AG04449 (cell line): ENCODE data around the gene SV2C.

Experiments
- CTCF ChIA-PET: fragments of 350-600 bp; formaldehyde crosslinking; extraction: SDS; loops from one replicate; lab custom pipeline; 2021; ENCODE audit warnings: antibody characterized with exemption; lab: Yijun Ruan, JAX
- POLR2A ChIA-PET: fragments of 400-600, 350-600 bp; formaldehyde crosslinking; extraction: SDS; loops from one replicate; lab custom pipeline; 2020; ENCODE audit warnings: antibody characterized with exemption, inconsistent platforms; lab: Yijun Ruan, JAX
- DNase-seq: peaks from one replicate; pipeline ENCODE4 v3.0.0-alpha.2; 2010; ENCODE audit warnings: low read depth, low spot score
- H3K4me3 ChIP-seq: 2 replicates; pipeline ENCODE4 v1.5.1; 2011; ENCODE audit warnings: low read depth, mild to moderate bottlenecking, control low read depth, low read length
- TF ChIP-seq, protein P1 (sequence below): IDR thresholded peaks from one replicate; pipeline ENCODE4 v1.5.1; 2011; ENCODE audit warnings: mild to moderate bottlenecking, moderate library complexity, low read length, control low read depth, inconsistent platforms; ENCODE audit not compliant: insufficient read depth; ENCODE audit errors: missing control alignments

The SV2C gene

DNA sequence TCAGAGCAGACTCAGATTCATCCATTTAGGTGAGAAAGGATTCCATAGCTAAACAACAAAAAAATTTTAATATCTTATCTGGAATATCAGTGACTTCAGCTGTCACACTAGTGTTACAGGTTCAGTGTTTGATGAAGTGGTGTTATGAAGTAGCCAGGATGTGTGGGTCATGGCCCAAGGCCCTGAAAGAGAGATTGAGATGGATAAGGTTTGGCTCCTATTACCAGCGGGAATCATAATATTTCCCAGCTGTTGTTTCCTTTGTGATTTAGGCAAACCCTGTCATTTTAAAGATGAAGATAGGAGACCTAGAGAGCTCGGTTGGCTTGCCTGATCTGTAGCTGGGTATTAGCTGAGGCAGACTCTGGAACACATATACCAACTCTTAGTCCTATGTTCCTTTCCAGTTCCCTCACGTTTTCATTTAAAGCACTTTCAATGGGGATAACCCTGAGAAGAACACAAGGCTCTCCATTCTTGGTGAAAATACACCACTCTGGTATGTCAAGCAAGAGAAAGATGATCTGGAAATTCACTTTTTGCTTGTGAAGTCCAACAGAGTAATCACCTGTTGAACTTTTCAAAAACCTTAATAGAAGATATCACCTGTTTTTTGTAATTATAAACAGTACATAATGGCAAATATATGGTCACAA is 54.8 kb downstream of the SV2C start:
- TF ChIP-seq, protein P1, sequence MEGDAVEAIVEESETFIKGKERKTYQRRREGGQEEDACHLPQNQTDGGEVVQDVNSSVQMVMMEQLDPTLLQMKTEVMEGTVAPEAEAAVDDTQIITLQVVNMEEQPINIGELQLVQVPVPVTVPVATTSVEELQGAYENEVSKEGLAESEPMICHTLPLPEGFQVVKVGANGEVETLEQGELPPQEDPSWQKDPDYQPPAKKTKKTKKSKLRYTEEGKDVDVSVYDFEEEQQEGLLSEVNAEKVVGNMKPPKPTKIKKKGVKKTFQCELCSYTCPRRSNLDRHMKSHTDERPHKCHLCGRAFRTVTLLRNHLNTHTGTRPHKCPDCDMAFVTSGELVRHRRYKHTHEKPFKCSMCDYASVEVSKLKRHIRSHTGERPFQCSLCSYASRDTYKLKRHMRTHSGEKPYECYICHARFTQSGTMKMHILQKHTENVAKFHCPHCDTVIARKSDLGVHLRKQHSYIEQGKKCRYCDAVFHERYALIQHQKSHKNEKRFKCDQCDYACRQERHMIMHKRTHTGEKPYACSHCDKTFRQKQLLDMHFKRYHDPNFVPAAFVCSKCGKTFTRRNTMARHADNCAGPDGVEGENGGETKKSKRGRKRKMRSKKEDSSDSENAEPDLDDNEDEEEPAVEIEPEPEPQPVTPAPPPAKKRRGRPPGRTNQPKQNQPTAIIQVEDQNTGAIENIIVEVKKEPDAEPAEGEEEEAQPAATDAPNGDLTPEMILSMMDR = no peak
- H3K4me3 ChIP-seq = no peak overlapping the region
- ChIA-PET CTCF (interaction anchor here (1.3 kb wide), 1 partner anchor 9 kb away, joined by 3 read pairs; no protein-coding TSS in a partner anchor), POLR2A (no interaction called here)
- DNase-seq = no peak

DNA sequence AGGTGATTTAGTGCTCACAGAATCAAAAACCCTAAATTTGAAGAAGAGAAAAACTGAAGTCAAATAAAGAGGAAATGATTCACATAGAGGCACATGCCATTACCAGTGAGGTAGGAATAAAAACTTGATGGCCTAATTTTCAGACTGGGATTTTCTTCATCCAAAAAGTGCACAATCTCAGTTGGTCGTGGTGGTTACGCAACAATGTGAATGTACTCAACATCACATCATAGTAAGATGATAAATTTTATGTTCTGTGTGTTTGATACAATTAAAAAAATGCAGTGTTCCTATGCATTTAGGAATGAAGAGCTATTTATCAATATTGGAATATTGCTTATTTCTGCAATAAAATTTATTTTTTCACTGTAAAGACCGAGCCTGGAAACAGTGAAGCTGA is 60.7 kb downstream of the SV2C start:
- CTCF ChIA-PET = no interaction called here
- DNase-seq = no peak

DNA sequence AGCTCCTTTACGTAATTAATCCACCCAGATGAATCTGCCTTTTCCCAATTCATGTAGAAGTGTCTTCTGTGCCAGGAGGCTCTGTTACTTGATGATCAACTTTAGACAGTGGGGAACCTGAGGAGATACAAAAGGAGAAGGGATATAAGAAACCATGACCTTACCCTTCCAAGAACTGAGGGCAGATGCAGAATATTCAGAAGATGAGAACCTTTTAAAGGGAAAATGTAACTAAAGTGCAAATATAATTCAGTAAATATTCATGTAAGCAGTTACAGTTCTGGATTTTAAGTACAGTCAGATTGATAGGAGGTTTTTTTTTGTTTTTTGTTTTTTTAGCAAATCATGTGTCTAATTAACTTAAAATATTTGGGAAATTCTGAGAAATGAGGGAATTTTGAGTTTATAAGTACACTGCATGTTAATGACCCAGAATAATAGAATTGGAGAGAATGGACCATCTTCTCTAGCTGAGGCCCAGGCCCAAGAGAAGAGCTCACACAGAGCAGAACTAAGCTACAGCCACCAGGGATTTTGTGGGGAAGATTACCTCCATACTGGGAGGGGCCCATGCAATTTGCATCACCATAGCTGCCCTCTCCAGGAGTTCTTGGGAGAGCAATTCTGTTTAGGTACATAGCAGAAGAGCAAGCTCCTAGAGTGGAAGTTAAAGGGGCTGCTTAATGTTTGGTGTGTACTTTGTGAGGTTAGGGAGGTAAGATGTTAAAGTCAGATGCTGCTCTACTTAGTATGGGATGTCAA is 61.5 kb downstream of the SV2C start:
- DNase-seq = no peak
- TF ChIP-seq, protein P1 = no peak
- no peak overlapping the region for H3K4me3 ChIP-seq
- ChIA-PET POLR2A (no interaction called here), CTCF (no interaction called here)

More for the DNA sequence above, 60.7 kb downstream of the SV2C start:
- POLR2A ChIA-PET = no interaction called here
- TF ChIP-seq, protein P1 = no peak
- H3K4me3 ChIP-seq = no peak overlapping the region

DNA sequence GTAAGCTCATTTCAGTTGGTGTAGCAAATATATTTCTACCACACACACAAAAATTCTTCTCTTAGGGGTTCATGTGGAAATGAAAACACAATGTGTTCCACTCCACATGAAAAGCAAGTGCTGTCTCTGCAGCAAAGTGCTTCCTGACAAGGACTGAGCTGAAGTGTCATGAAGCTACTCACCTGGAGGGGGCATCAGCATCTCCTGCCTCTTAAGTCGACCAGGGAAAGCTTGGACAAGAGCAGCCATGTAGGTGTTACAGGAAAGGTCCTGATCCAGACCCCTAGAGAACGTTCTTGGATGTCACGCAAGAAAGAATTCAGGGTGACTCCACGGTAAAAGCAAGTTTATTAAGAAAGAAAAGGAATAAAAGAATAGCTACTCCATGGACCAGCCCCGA is 62.8 kb downstream of the SV2C start:
- DNase-seq = no peak
- ChIA-PET CTCF (interaction anchor here (1.4 kb wide), 1 partner anchor 9 kb away, joined by 3 read pairs; no protein-coding TSS in a partner anchor), POLR2A (no interaction called here)
- H3K4me3 ChIP-seq = no peak overlapping the region
- TF ChIP-seq, protein P1 = no peak

DNA sequence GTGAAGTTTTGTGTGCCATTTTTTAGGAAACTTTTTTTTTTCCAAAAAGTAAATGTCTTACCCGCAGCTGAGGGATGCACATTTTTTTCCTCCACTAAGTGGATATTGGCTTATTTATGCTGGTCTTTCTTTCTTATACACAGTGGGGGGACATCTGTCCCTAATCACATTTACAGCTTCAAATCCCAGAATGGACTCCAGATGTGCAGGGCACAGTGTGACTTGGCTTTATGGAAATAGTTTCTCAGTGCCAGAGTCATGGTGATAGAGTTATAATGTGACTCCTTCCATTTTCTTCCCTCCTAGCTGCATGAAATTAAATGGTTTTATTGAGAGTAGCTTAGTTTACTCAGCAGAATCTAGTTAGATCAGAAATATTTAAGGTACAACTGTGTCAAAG is 66.5 kb downstream of the SV2C start:
- TF ChIP-seq, protein P1 = no peak
- no peak for DNase-seq
- POLR2A ChIA-PET = no interaction called here
- no peak overlapping the region for H3K4me3 ChIP-seq
- CTCF ChIA-PET = no interaction called here

DNA sequence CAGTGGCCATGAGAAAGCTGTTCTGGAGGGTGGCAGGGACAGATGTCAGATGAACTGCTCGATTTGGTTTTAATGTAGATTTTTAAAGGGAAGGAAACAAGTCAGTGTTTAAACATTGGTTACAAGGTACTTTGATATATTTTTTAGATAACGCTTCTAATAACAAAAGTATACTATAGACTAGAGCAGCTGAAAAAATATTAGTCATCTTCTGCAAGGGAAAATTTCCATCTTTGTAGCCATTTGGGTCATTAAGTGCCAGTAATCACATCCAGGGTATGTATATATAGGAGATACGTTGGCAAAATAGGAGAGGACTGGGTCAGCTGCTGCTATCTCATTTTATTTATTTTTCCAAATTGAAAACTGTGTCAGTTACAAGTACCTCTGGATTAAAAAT is 69.0 kb downstream of the SV2C start:
- H3K4me3 ChIP-seq = no peak overlapping the region
- POLR2A ChIA-PET = no interaction called here
- no peak for DNase-seq
- TF ChIP-seq, protein P1 = no peak
- CTCF ChIA-PET = interaction anchor here (1.6 kb wide), 1 partner anchor 23 kb away, joined by 4 read pairs; no protein-coding TSS in a partner anchor
